ENCODE measurements around the gene CYP4B1.
"Not testable (repeated sequence)": the region's sequence is repeated elsewhere in the genome, so short reads cannot be mapped to it uniquely, and the experiment has no call there.

The CYP4B1 gene

GRCh38 chr1:46772571-46772970 is 26.3 kb upstream of the CYP4B1 start:
- ATAC-seq: no peak

GRCh38 chr1:46774297-46774696 is 24.5 kb upstream of the CYP4B1 start:
- no peak for ATAC-seq
- TF ChIP-seq ZFP30 (CRISPR knock-in tag; IDR thresholded peaks at IDR 0.05) (no peak), ESRRG (CRISPR knock-in tag; IDR thresholded peaks at IDR 0.05) (no peak), CSDC2 (CRISPR knock-in tag; IDR thresholded peaks at IDR 0.05) (no peak), ISL1 (CRISPR knock-in tag; IDR thresholded peaks at IDR 0.05) (no peak), BACH2 (CRISPR knock-in tag; IDR thresholded peaks at IDR 0.05; ENCODE audit: borderline replicate concordance) (no peak), ZFP3 (CRISPR knock-in tag; IDR thresholded peaks at IDR 0.05) (no peak)

More at GRCh38 chr1:46772571-46772970, 26.3 kb upstream of the CYP4B1 start:
- TF ChIP-seq PATZ1 (CRISPR knock-in tag; IDR thresholded peaks at IDR 0.05; ENCODE audit: borderline replicate concordance) (no peak), CREB5 (CRISPR knock-in tag; IDR thresholded peaks at IDR 0.05; ENCODE audit: low read depth) (no peak), TOX (CRISPR knock-in tag; IDR thresholded peaks at IDR 0.05; ENCODE audit: borderline replicate concordance) (no peak), RARB (CRISPR knock-in tag; IDR thresholded peaks at IDR 0.05) (no peak), ZNF8 (CRISPR knock-in tag; IDR thresholded peaks at IDR 0.05) (no peak), BACH2 (CRISPR knock-in tag; IDR thresholded peaks at IDR 0.05; ENCODE audit: borderline replicate concordance) (no peak), CSRNP3 (CRISPR knock-in tag; IDR thresholded peaks at IDR 0.05) (no peak), ZFP3 (CRISPR knock-in tag; IDR thresholded peaks at IDR 0.05) (no peak), ZNF565 (CRISPR knock-in tag; conservative IDR thresholded peaks at IDR 0.05; ENCODE audit: low read depth) (no peak)

GRCh38 chr1:46778456-46778855 is 20.4 kb upstream of the CYP4B1 start:
- not testable (repeated sequence) for ATAC-seq

GRCh38 chr1:46784666-46785065 is 14.2 kb upstream of the CYP4B1 start:
- TF ChIP-seq POU6F1 (CRISPR knock-in tag; IDR thresholded peaks at IDR 0.05; ENCODE audit: borderline replicate concordance, low read depth) (no peak), ZNF70 (CRISPR knock-in tag; IDR thresholded peaks at IDR 0.05) (no peak), ZFP30 (CRISPR knock-in tag; IDR thresholded peaks at IDR 0.05) (no peak), TCF4 (CRISPR knock-in tag; IDR thresholded peaks at IDR 0.05; ENCODE audit: borderline replicate concordance) (no peak), ARNTL (CRISPR knock-in tag; IDR thresholded peaks at IDR 0.05; ENCODE audit: borderline replicate concordance, low read depth) (no peak), SNAI2 (CRISPR knock-in tag; IDR thresholded peaks at IDR 0.05) (no peak)
- ATAC-seq: no peak

- not testable (repeated sequence) for ATAC-seq
Measured at GRCh38 chr1:46788634-46789033, 10.2 kb upstream of the CYP4B1 start.

- ATAC-seq: no peak
- TF ChIP-seq ZFP30 (CRISPR knock-in tag; IDR thresholded peaks at IDR 0.05) (no peak), CSDC2 (CRISPR knock-in tag; IDR thresholded peaks at IDR 0.05) (no peak), ISL1 (CRISPR knock-in tag; IDR thresholded peaks at IDR 0.05) (no peak), ZC3H10 (CRISPR knock-in tag; IDR thresholded peaks at IDR 0.05) (no peak), POU6F1 (CRISPR knock-in tag; IDR thresholded peaks at IDR 0.05; ENCODE audit: borderline replicate concordance, low read depth) (no peak), CREB5 (CRISPR knock-in tag; IDR thresholded peaks at IDR 0.05; ENCODE audit: low read depth) (no peak), GLIS3 (CRISPR knock-in tag; IDR thresholded peaks at IDR 0.05) (no peak), ZNF8 (CRISPR knock-in tag; IDR thresholded peaks at IDR 0.05) (no peak), TCF4 (CRISPR knock-in tag; IDR thresholded peaks at IDR 0.05; ENCODE audit: borderline replicate concordance) (no peak), ESRRG (CRISPR knock-in tag; IDR thresholded peaks at IDR 0.05) (no peak), ARNTL (CRISPR knock-in tag; IDR thresholded peaks at IDR 0.05; ENCODE audit: borderline replicate concordance, low read depth) (no peak), OSR1 (CRISPR knock-in tag; IDR thresholded peaks at IDR 0.05) (no peak), RARB (CRISPR knock-in tag; IDR thresholded peaks at IDR 0.05) (no peak), ZNF565 (CRISPR knock-in tag; conservative IDR thresholded peaks at IDR 0.05; ENCODE audit: low read depth) (no peak)
Measured at GRCh38 chr1:46790446-46791101, 8.3 kb upstream of the CYP4B1 start.
